ENCODE measurements around the gene ATP6V0C. TPM values are rescaled to one million over a fixed set of nuclear protein-coding genes. Genes with fewer than 3 reads are reported as not detected.

The ATP6V0C gene
- total RNA-seq, 1 experiment from 2014 or later: 176 TPM

GRCh38 chr16:2526135-2526534 lies 12.4 kb downstream of the ATP6V0C start:
- Histone ChIP-seq H3K9me3 (ENCODE audit: control insufficient read depth, low read depth, low read length) (no peaks in the 10 kb centered on the region), H3K56ac (ENCODE audit: insufficient read length, low read depth, low read length) (no peak overlapping the region), H2BK120ac (ENCODE audit: low read depth, low read length, poor library complexity, severe bottlenecking) (no peak overlapping the region), H3K79me2 (ENCODE audit: insufficient read depth, low read length) (no peaks in the 10 kb centered on the region), H3K18ac (ENCODE audit: insufficient read length, low read depth, low read length) (no peak overlapping the region), H3K4ac (ENCODE audit: low read depth, low read length) (no peak overlapping the region), H3K27me3 (ENCODE audit: insufficient read depth, low read length) (no peaks in the 10 kb centered on the region), H3K4me1 (ENCODE audit: insufficient read depth, low read length) (no peaks in the 10 kb centered on the region), H3K23ac (ENCODE audit: insufficient read length, low read depth, low read length) (no peak overlapping the region), H2BK20ac (ENCODE audit: low read depth, low read length, poor library complexity, severe bottlenecking) (no peak overlapping the region), H3K14ac (ENCODE audit: insufficient read depth, low read length) (no peak overlapping the region), H2AK5ac (ENCODE audit: insufficient read length, low read length) (no peak overlapping the region), H3K79me1 (ENCODE audit: insufficient read depth, low read depth, low read length, poor library complexity, severe bottlenecking) (peaks cover 2% of the 10 kb centered on the region), H3K9ac (ENCODE audit: extremely low read depth, insufficient read length, low read length) (no peak overlapping the region), H4K91ac (ENCODE audit: insufficient read length, low read depth, low read length) (no peak overlapping the region), H4K8ac (replicated peaks; ENCODE audit: insufficient read length, low read depth, low read length) (no peak overlapping the region), H3K27ac (ENCODE audit: insufficient read length, low read depth, low read length) (no peak overlapping the region), H2BK5ac (ENCODE audit: insufficient read length, low read length) (no peak overlapping the region), H4K5ac (ENCODE audit: insufficient read length, low read depth, low read length) (no peak overlapping the region), H2AFZ (ENCODE audit: low read length) (no peak overlapping the region), H3K4me2 (ENCODE audit: insufficient read depth, insufficient read length, low read length) (no peak overlapping the region), H2BK12ac (ENCODE audit: insufficient read length, low read depth, low read length) (no peak overlapping the region), H3K23me2 (ENCODE audit: insufficient read length, low read depth, low read length, poor library complexity, severe bottlenecking) (no peaks in the 10 kb centered on the region), H4K20me1 (ENCODE audit: control insufficient read depth, insufficient read depth, insufficient read length) (no peaks in the 10 kb centered on the region), H2BK15ac (ENCODE audit: low read depth, low read length) (no peak overlapping the region), H3T11ph (ENCODE audit: low read length) (no peak overlapping the region)
- Mint-ChIP-seq H3K4me1 (peaks cover 4 to 8% of the 10 kb centered on the region in 2 experiments), H3K27ac (no peak overlapping the region), H3K9me3 (no peaks in the 10 kb centered on the region), H3K4me3 (no peak overlapping the region), H3K36me3 (ENCODE audit: insufficient read depth in 1 of 3, low read depth in 3 of 3) (peaks cover 5 to 50% (median 23%) of the 10 kb centered on the region in 3 experiments; a peak in 6 of 7 replicates), H3K27me3 (ENCODE audit: low read depth) (no peaks in the 10 kb centered on the region; the same call in 1 of the 2 replicates)
- TF ChIP-seq CTCF (conservative IDR thresholded peaks at IDR 0.05): no peak
- no peak for DNase-seq
- no CpG with 5 or more reads among the region's 8 CpGs for WGBS (ENCODE audit: extremely low coverage, insufficient read length, low lambda C conversion rate)
